ENCODE data around the gene KANK4.

KANK4 gene

GRCh38 chr1:62327360-62328055, 8.3 kb upstream of the KANK4 start:
- H3K4me3 ChIP-seq (ENCODE audit: low read depth, low read length) = no peak overlapping the region
- TF ChIP-seq CTCF (IDR thresholded peaks at IDR 0.05; ENCODE audit: insufficient read depth, low read depth, low read length, missing control alignments) = no peak
- DNase-seq (ENCODE audit: low read depth) = no peak

GRCh38 chr1:62325681-62326080, 6.4 kb upstream of the KANK4 start:
- DNase-seq (ENCODE audit: low read depth) = no peak
- no peak for TF ChIP-seq CTCF (IDR thresholded peaks at IDR 0.05; ENCODE audit: insufficient read depth, low read depth, low read length, missing control alignments)
- no peak overlapping the region for H3K4me3 ChIP-seq (ENCODE audit: low read depth, low read length)

- no peak overlapping the region for H3K4me3 ChIP-seq (ENCODE audit: low read depth, low read length)
- no peak for DNase-seq (ENCODE audit: low read depth)
- no peak for TF ChIP-seq CTCF (IDR thresholded peaks at IDR 0.05; ENCODE audit: insufficient read depth, low read depth, low read length, missing control alignments)
Observed at GRCh38 chr1:62325081-62325480, 5.8 kb upstream of the KANK4 start.

- DNase-seq (ENCODE audit: low read depth) = no peak
- H3K4me3 ChIP-seq (ENCODE audit: low read depth, low read length) = no peak overlapping the region
- no peak for TF ChIP-seq CTCF (IDR thresholded peaks at IDR 0.05; ENCODE audit: insufficient read depth, low read depth, low read length, missing control alignments)
Observed at GRCh38 chr1:62321446-62321845, 2.2 kb upstream of the KANK4 start.

GRCh38 chr1:62318320-62318755, 896 bp downstream of the KANK4 start:
- no peak for DNase-seq (ENCODE audit: low read depth)
- no peak for TF ChIP-seq CTCF (IDR thresholded peaks at IDR 0.05; ENCODE audit: insufficient read depth, low read depth, low read length, missing control alignments)
- H3K4me3 ChIP-seq (ENCODE audit: low read depth, low read length) = no peak overlapping the region

GRCh38 chr1:62317021-62317768, 2.0 kb downstream of the KANK4 start:
- TF ChIP-seq CTCF (IDR thresholded peaks at IDR 0.05; ENCODE audit: insufficient read depth, low read depth, low read length, missing control alignments) = no peak
- DNase-seq (ENCODE audit: low read depth) = no peak

More at GRCh38 chr1:62317021-62317768, 2.0 kb downstream of the KANK4 start:
- H3K4me3 ChIP-seq (ENCODE audit: low read depth, low read length) = no peak overlapping the region
